ENCODE results near the gene SPEM3. TPM values are rescaled to one million over a fixed set of nuclear protein-coding genes. Genes with fewer than 3 reads are reported as not detected.
"Not testable (repeated sequence)": the region's sequence is repeated elsewhere in the genome, so short reads cannot be mapped to it uniquely, and the experiment has no call there.

The SPEM3 gene
- total RNA-seq, 1 donor from 2014 or later, result not detected

- H3K4me1 Mint-ChIP-seq, result peaks cover 65% of the 10 kb centered on the region
- DNase-seq (ENCODE audit: low read depth, low spot score), result no peak
- no peaks in the 10 kb centered on the region for H3K36me3 Mint-ChIP-seq (ENCODE audit: low read depth)
- no peaks in the 10 kb centered on the region for H3K27me3 Mint-ChIP-seq (ENCODE audit: low read depth)
- H3K27ac Mint-ChIP-seq (ENCODE audit: unreplicated experiment), result peak overlapping the region; percentile 98
- no peaks in the 10 kb centered on the region for H3K9me3 Mint-ChIP-seq
- peak overlapping the region; percentile 91 for H3K4me3 Mint-ChIP-seq
- no peak for TF ChIP-seq CTCF (conservative IDR thresholded peaks at IDR 0.05)
Observed at GRCh38 chr17:7480089-7480384, 51.4 kb downstream of the SPEM3 start.

GRCh38 chr17:7481275-7481674 is 52.6 kb downstream of the SPEM3 start, which contains the start of gene SLC35G6:
Gene SLC35G6 (plus strand): TSS chr17:7481446. CDS start chr17:7481517, 71 bp downstream.
- DNase-seq (ENCODE audit: low read depth, low spot score); H3K36me3 Mint-ChIP-seq (ENCODE audit: low read depth); H3K9me3 Mint-ChIP-seq; H3K27me3 Mint-ChIP-seq (ENCODE audit: low read depth): not testable (repeated sequence)
- H3K4me3 Mint-ChIP-seq, result peak within 1 kb of the TSS; percentile 91
- peaks cover 71% of the 10 kb centered on the region for H3K4me1 Mint-ChIP-seq
- peak within 1 kb of the TSS; percentile 98 for H3K27ac Mint-ChIP-seq (ENCODE audit: unreplicated experiment)

GRCh38 chr17:7481842-7482741 is 53.4 kb downstream of the SPEM3 start:
- DNase-seq (ENCODE audit: low read depth, low spot score); H3K9me3 Mint-ChIP-seq; H3K36me3 Mint-ChIP-seq (ENCODE audit: low read depth); H3K27me3 Mint-ChIP-seq (ENCODE audit: low read depth): not testable (repeated sequence)
- H3K27ac Mint-ChIP-seq (ENCODE audit: unreplicated experiment), result peak overlapping the region; percentile 100
- H3K4me3 Mint-ChIP-seq, result peak overlapping the region; percentile 99
- H3K4me1 Mint-ChIP-seq, result peaks cover 72% of the 10 kb centered on the region

Other genes with a start within 250 kb of the SPEM3 start
- 9.6 and 11.2 TPM in 2 replicates for gene ASGR1, start 249.5 kb upstream of the SPEM3 start, total RNA-seq
- 49.4 and 51.4 TPM in 2 replicates for gene DLG4, start 209.0 kb upstream of the SPEM3 start, total RNA-seq
- 215 and 220 TPM in 2 replicates for gene ACADVL, start 208.9 kb upstream of the SPEM3 start, total RNA-seq
- 130 and 140 TPM in 2 replicates for gene DVL2, start 194.3 kb upstream of the SPEM3 start, total RNA-seq
- 72.7 and 75.2 TPM in 2 replicates for gene PHF23, start 189.4 kb upstream of the SPEM3 start, total RNA-seq
- 470 and 479 TPM in 2 replicates for gene GABARAP, start 186.4 kb upstream of the SPEM3 start, total RNA-seq
- gene CTDNEP1, start 177.1 kb upstream of the SPEM3 start, total RNA-seq, result 179 and 182 TPM in 2 replicates
- gene ELP5, start 176.6 kb upstream of the SPEM3 start, total RNA-seq, result 74.4 and 77.4 TPM in 2 replicates
- not detected in 2 replicates for gene CLDN7, start 166.4 kb upstream of the SPEM3 start, total RNA-seq
- gene SLC2A4, start 147.1 kb upstream of the SPEM3 start, total RNA-seq, result 5.8 and 6.1 TPM in 2 replicates
- gene YBX2, start 134.2 kb upstream of the SPEM3 start, total RNA-seq, result 0.54 and 0.96 TPM in 2 replicates
- gene EIF5A, start 121.2 kb upstream of the SPEM3 start, total RNA-seq, result 725 and 743 TPM in 2 replicates
- gene GPS2, start 113.5 kb upstream of the SPEM3 start, total RNA-seq, result 84.2 and 89.9 TPM in 2 replicates
- gene NEURL4, start 99.5 kb upstream of the SPEM3 start, total RNA-seq, result 65.6 and 69.5 TPM in 2 replicates
- 1.2 and 1.3 TPM in 2 replicates for gene ACAP1, start 92.3 kb upstream of the SPEM3 start, total RNA-seq
- gene KCTD11, start 76.7 kb upstream of the SPEM3 start, total RNA-seq, result 7.9 and 8.0 TPM in 2 replicates
- not detected in 2 replicates for gene TMEM95, start 73.7 kb upstream of the SPEM3 start, total RNA-seq
- gene TNK1, start 47.8 kb upstream of the SPEM3 start, total RNA-seq, result 0.21 and 0.43 TPM in 2 replicates
- gene PLSCR3, start 34.3 kb upstream of the SPEM3 start, total RNA-seq, result 21.9 and 25.7 TPM in 2 replicates
- 71.5 and 71.6 TPM in 2 replicates for gene TMEM256, start 24.8 kb upstream of the SPEM3 start, total RNA-seq
- gene NLGN2, start 21.0 kb upstream of the SPEM3 start, total RNA-seq, result 104 and 106 TPM in 2 replicates
- gene SPEM1, start 8.5 kb upstream of the SPEM3 start, total RNA-seq, result 0.26 and 0.93 TPM in 2 replicates
- gene SPEM2, start 3.2 kb upstream of the SPEM3 start, total RNA-seq, result not detected in 2 replicates
- 1.1 and 1.3 TPM in 2 replicates for gene TMEM102, start 6.6 kb downstream of the SPEM3 start, total RNA-seq
- 6.0 and 6.5 TPM in 2 replicates for gene FGF11, start 10.7 kb downstream of the SPEM3 start, total RNA-seq
- 9.7 and 9.9 TPM in 2 replicates for gene CHRNB1, start 16.2 kb downstream of the SPEM3 start, total RNA-seq
- 13.6 and 14.3 TPM in 2 replicates for gene ZBTB4, start 50.8 kb downstream of the SPEM3 start, total RNA-seq
- not detected in 2 replicates for gene SLC35G6, start 52.6 kb downstream of the SPEM3 start, total RNA-seq
- 181 and 183 TPM in 2 replicates for gene POLR2A, start 55.5 kb downstream of the SPEM3 start, total RNA-seq
- 4.1 and 5.4 TPM in 2 replicates for gene TNFSF12, start 120.2 kb downstream of the SPEM3 start, total RNA-seq
- gene TNFSF13, start 129.9 kb downstream of the SPEM3 start, total RNA-seq, result 0.45 and 0.86 TPM in 2 replicates
- 83.7 and 85.7 TPM in 2 replicates for gene SENP3, start 133.1 kb downstream of the SPEM3 start, total RNA-seq
- gene CD68, start 150.8 kb downstream of the SPEM3 start, total RNA-seq, result 0.49 and 1.6 TPM in 2 replicates
- 74.4 and 83.7 TPM in 2 replicates for gene MPDU1, start 155.0 kb downstream of the SPEM3 start, total RNA-seq
- gene SOX15, start 161.2 kb downstream of the SPEM3 start, total RNA-seq, result 0.65 and 0.84 TPM in 2 replicates
- gene FXR2, start 186.0 kb downstream of the SPEM3 start, total RNA-seq, result 51.9 and 53.8 TPM in 2 replicates
- 76.3 and 89.1 TPM in 2 replicates for gene SAT2, start 199.0 kb downstream of the SPEM3 start, total RNA-seq
- 2.3 and 2.5 TPM in 2 replicates for gene SHBG, start 201.3 kb downstream of the SPEM3 start, total RNA-seq
- gene ATP1B2, start 222.1 kb downstream of the SPEM3 start, total RNA-seq, result 12.1 and 14.3 TPM in 2 replicates

All from neural crest cell (in vitro differentiated cells).